Stomach smooth muscle (tissue), 2 donors: Measurements from ENCODE around the gene PAXIP1.

Experiments used
- H3K27ac ChIP-seq: one replicate; pipeline ENCODE4 v1.7.0; 2013; ENCODE audit warnings: mild to moderate bottlenecking, low read length, inconsistent platforms
- H3K27me3 ChIP-seq, 2 donors: one replicate each; pipeline ENCODE4 v1.7.0; 2013; ENCODE audit warnings: low read length in 2 of 2; ENCODE audit not compliant: insufficient read depth in 2 of 2, control insufficient read depth in 1 of 2
- H3K36me3 ChIP-seq, 2 donors: one replicate each; pipeline ENCODE4 v1.7.0; 2013; ENCODE audit warnings: low read length in 2 of 2; ENCODE audit not compliant: control insufficient read depth in 2 of 2, insufficient read depth in 2 of 2
- H3K4me1 ChIP-seq: one replicate; pipeline ENCODE4 v1.7.0; 2013; ENCODE audit warnings: low read length; ENCODE audit not compliant: control insufficient read depth, insufficient read depth
- H3K4me3 ChIP-seq, 2 donors: one replicate each; pipeline ENCODE4 v1.7.0; 2013; ENCODE audit warnings: low read length in 2 of 2
- H3K9ac ChIP-seq, 2 donors: one replicate each; pipeline ENCODE4 v1.7.0; 2013; ENCODE audit warnings: low read length in 2 of 2, mild to moderate bottlenecking in 1 of 2
- H3K9me3 ChIP-seq, 2 donors: one replicate each; pipeline ENCODE4 v1.7.0; 2013; ENCODE audit warnings: low read length in 2 of 2; ENCODE audit not compliant: control insufficient read depth in 2 of 2
- donor health status: healthy.
- donor health status: Pancreatic carcinoma.

The PAXIP1 gene

DNA sequence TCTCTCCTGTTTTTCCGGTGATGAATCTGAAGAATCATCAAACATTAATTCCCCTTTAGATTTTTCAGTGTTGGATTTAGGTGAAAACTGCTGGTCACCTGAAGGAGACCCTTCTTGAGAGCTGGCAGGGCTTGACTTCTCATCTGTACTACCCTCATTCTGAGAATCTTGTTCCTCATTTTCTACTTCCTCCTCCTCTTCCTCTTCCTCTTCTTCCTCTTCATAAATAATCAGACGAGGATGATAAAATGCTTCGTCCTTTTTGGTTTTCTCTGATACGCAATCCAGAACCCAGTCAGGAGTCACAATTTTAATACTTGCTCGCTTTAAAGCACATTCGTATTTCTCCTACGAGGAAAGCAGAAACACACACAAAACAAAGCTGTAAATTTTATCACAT lies 26.9 kb downstream of the PAXIP1 start:
- peaks cover 14 to 15% of the 10 kb centered on the region in 2 donors for H3K36me3 ChIP-seq
- no peaks in the 10 kb centered on the region for H3K4me1 ChIP-seq
- H3K27me3 ChIP-seq, result no peaks in the 10 kb centered on the region
- no peaks in the 10 kb centered on the region for H3K9me3 ChIP-seq
- no peak overlapping the region for H3K9ac ChIP-seq
- H3K27ac ChIP-seq, result no peak overlapping the region
- H3K4me3 ChIP-seq, result no peak overlapping the region

DNA sequence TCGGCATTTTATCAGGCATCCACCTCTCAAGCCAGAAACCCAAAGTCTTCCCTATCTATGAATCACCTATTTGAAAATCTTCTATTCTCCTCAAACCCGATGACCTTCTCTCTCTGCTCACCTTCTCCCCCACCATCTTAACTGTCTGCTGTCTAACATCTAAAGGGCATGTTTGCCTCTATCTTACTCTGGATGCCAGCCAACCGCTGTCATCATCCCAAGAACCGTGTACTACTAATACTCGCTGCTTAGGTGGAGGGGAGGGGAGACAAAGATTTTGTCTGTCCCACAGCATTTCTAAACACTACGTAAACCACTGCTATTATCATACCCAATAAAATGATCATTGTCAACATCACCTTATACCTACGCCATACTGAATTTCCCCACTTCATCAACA lies 29.5 kb downstream of the PAXIP1 start:
- Histone ChIP-seq H3K4me1 (no peaks in the 10 kb centered on the region), H3K9me3 (no peaks in the 10 kb centered on the region), H3K27ac (no peak overlapping the region), H3K9ac (no peak overlapping the region), H3K27me3 (no peaks in the 10 kb centered on the region), H3K36me3 (peaks cover 16 to 28% of the 10 kb centered on the region in 2 donors), H3K4me3 (no peak overlapping the region)

DNA sequence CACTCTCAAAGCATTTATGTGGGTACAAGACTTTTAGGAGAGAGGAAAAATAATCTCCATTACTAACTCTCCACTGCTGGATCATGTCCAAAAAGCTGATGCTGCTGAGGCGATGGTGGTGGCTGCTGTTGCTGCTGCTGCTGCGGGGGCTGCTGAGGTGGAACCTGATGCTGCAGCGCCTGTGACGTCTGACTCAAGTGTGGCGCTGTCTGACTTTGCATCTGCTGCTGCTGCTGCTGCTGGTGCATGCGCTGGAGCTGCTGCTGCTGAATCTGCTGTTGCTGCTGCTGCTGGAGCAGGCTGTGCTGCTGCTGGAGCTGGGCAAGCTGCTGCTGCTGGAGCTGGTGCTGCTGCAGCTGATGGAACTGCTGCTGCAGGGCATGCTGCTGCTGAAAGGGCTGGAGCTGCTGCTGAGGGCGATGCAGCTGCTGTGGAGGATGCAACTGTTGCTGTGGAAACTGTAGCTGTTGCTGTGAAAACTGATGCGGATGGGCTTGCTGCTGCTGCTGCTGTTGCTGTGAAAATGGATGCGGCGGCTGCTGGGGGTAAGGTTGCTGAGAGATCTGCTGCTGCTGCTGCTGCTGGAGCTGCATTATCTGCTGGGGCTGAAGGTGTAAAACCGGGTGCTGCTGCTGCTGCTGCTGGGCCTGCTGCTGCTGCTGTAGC lies 34.5 kb downstream of the PAXIP1 start:
- peaks cover 23 to 38% of the 10 kb centered on the region in 2 donors for H3K36me3 ChIP-seq
- H3K9ac ChIP-seq, result no peak overlapping the region
- H3K9me3 ChIP-seq, result no peaks in the 10 kb centered on the region
- H3K27me3 ChIP-seq, result no peaks in the 10 kb centered on the region
- H3K27ac ChIP-seq, result no peak overlapping the region
- no peak overlapping the region for H3K4me3 ChIP-seq
- no peaks in the 10 kb centered on the region for H3K4me1 ChIP-seq

DNA sequence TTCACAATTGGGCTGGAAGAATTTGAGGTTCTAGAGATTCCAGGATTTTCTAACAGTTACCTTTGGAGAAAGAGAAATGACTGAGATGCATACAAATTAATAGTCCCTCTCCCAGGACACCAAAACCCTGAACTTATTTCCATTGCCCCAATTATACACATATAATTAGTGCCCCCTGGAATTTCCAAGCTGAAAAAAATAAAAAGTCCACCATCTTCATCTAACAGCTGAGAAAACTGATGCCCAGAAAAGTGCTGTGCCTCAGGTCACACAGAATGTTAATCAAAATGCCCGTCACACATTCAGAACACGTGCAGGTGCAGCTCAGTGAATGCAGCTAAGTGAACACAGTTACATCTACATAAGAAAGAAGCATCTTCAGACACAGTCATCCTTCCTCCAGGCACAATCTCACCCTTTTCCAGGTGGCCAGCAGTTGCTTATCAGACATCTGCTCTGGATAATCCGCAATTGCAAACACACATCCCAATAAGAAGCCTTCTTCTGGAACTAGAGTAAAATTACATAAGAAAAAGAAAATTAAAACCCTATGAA lies 35.4 kb downstream of the PAXIP1 start:
- peaks cover 23 to 41% of the 10 kb centered on the region in 2 donors for H3K36me3 ChIP-seq
- H3K9me3 ChIP-seq, result no peaks in the 10 kb centered on the region
- H3K4me1 ChIP-seq, result no peaks in the 10 kb centered on the region
- no peaks in the 10 kb centered on the region for H3K27me3 ChIP-seq
- H3K9ac ChIP-seq, result no peak overlapping the region
- H3K4me3 ChIP-seq, result no peak overlapping the region
- no peak overlapping the region for H3K27ac ChIP-seq

DNA sequence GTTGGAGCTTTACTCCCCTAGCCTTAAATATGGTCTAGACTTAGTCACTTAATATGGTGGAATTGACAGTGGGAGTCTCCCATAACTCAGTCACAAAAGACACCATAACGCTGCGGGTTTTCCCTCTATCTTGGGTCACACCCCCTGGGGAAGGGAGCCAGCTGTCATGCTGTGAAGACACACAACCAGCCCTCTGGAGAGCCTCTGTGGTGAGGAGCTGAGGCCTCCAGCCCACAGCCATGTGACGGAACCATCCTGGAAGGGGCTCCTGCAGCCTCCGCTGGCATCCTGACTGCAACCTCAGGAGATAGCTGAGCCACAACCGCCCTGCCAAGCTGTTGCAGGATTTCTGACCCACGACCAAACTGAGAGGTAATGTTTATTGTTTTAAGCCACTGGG lies 37.9 kb downstream of the PAXIP1 start:
- Histone ChIP-seq H3K36me3 (peaks cover 43 to 55% of the 10 kb centered on the region in 2 donors), H3K9me3 (no peaks in the 10 kb centered on the region), H3K27ac (no peak overlapping the region), H3K27me3 (no peaks in the 10 kb centered on the region), H3K4me1 (no peaks in the 10 kb centered on the region), H3K4me3 (no peak overlapping the region), H3K9ac (no peak overlapping the region)

DNA sequence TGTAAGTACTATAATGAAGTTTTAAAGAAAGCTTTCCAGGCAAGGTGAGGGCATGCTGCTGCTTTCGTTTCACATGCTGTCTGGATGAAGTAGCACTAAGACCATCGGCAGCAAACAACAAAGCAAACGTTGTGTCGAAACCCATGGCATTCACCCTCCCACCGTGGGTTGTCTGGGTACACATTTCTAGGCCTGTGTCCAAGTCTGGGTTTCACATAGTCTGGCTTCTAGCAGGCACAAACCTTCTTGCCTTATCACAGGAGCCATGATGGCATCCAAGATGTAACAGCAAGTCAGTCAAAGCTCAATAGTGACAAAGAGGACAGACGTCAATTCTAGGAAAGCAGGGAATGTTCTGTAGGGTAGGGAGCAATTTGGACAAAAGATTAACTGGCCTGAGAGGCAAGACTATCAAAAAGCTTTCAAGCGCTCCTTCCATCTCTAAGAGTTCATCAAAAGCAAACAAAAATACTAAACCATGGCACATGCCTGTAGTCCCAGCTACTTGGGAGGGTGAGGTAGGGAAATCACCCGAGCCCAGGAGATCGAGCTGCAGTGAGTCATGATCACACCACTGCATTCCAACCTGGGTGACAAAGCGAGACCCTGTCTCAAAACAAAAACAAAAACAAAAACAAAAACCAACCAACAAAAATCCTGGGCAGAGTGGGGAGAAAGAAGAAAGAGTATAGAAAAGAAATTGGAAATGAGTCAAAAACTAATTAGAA lies 42.7 kb downstream of the PAXIP1 start:
- Histone ChIP-seq H3K36me3 (peaks cover 38 to 40% of the 10 kb centered on the region in 2 donors), H3K27me3 (no peaks in the 10 kb centered on the region), H3K9ac (no peak overlapping the region), H3K9me3 (no peaks in the 10 kb centered on the region), H3K27ac (no peak overlapping the region), H3K4me1 (no peaks in the 10 kb centered on the region), H3K4me3 (no peak overlapping the region)

DNA sequence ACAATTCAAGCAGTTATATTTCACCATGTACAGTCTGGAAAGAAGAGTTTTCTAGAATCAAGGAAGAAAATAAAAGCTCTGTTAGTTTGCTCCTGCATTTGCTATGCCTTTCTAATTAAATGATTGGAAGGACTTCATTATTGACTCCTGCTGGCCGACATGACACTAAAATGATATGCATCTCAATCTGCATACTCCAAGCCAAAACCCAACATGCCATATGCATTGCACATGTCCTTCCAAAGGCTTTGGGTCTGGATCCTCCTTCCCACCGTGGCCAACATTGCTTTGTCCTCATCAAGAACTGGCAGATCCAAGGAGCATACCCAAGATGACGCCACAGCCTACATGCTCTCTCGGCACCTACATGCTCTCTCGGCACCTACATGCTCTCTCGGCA lies 46.5 kb downstream of the PAXIP1 start:
- Histone ChIP-seq H3K9me3 (no peaks in the 10 kb centered on the region), H3K27ac (no peak overlapping the region), H3K4me3 (no peak overlapping the region), H3K27me3 (no peaks in the 10 kb centered on the region), H3K36me3 (peaks cover 27 to 33% of the 10 kb centered on the region in 2 donors), H3K4me1 (no peaks in the 10 kb centered on the region), H3K9ac (no peak overlapping the region)

DNA sequence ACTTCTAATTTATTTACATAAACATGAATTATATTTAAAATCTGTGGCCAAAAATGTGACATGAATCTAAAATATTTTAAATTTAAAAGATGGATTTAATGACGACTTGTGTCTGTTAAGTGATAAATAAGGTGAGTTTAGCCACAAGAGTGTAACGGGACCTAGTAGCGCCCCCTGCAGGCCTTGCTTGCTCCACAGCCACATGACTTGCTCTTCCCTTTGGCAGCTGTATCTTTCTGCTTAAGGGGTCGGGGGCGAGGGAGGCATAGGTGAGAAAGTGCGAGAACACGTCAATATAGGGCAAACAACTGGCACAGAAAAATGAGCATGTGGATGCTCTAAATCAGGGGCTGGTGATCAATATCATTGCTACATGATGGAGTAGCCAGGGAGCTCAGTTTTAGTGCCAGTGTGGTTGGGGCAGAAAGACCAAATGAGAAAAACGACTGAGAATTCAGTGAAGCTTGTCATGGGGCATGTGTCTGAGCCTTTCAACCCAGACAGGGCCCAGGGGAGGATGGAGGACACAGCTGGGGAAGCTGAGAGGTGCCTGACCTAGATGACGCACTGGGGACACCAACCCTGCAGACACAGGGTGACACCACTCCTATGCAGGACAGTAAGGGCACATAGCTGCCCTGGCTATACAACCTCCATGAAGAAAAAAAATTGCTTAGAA lies 49.8 kb downstream of the PAXIP1 start:
- Histone ChIP-seq H3K9me3 (no peaks in the 10 kb centered on the region), H3K27me3 (no peaks in the 10 kb centered on the region), H3K9ac (no peak overlapping the region), H3K4me1 (no peaks in the 10 kb centered on the region), H3K36me3 (peaks cover 21 to 23% of the 10 kb centered on the region in 2 donors), H3K27ac (no peak overlapping the region), H3K4me3 (no peak overlapping the region)

DNA sequence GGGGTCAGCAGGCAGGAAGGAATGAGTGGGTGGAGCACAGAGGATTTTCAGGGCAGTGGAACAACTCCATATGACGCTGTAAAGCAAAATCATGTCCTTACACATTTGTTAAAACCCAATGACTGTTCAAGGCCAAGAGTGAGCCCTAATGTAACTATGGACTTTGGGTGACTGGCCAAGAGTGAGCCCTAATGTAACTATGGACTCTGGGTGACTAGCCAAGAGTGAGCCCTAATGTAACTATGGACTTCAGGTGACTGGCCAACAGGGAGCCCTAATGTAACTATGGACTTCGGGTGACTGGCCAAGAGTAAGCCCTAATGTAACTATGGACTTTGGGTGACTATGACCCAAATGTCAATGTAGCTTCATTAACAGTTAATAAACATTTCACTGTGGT lies 52.0 kb downstream of the PAXIP1 start:
- no peak overlapping the region for H3K27ac ChIP-seq
- peaks cover 25 to 28% of the 10 kb centered on the region in 2 donors for H3K36me3 ChIP-seq
- no peaks in the 10 kb centered on the region for H3K9me3 ChIP-seq
- H3K4me3 ChIP-seq, result no peak overlapping the region
- no peak overlapping the region for H3K9ac ChIP-seq
- H3K27me3 ChIP-seq, result no peaks in the 10 kb centered on the region
- H3K4me1 ChIP-seq, result no peaks in the 10 kb centered on the region

DNA sequence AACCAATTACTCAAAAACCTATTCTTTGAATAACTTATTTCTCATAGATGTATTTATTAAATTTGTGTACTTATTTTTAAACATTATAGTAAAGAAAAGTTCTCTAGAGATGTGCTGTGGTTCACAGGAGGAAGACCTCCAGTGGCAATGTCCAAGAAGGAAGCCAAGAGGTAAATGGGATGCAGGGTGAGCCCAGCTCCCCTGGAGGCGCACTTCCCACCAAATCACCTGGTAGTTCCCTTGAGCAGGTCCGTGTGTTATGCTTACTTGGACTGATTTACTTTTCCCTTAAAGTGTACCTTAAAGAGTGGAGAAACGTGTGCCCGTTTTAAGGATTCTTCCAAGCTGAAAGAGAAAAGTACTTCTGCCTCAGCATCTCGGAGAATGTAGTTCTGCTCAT lies 55.3 kb downstream of the PAXIP1 start:
- Histone ChIP-seq H3K4me3 (no peak overlapping the region), H3K9me3 (no peaks in the 10 kb centered on the region), H3K36me3 (peaks cover 30 to 42% of the 10 kb centered on the region in 2 donors), H3K27me3 (no peaks in the 10 kb centered on the region), H3K27ac (no peak overlapping the region), H3K9ac (no peak overlapping the region), H3K4me1 (no peaks in the 10 kb centered on the region)
